ENCODE data around the gene UBE2Z. TPM values are rescaled to one million over a fixed set of nuclear protein-coding genes. Genes with fewer than 3 reads are reported as not detected.

The UBE2Z gene
- polyA plus RNA-seq, 3 donors = 35.8 to 44.7 (median 40.0) TPM

DNA sequence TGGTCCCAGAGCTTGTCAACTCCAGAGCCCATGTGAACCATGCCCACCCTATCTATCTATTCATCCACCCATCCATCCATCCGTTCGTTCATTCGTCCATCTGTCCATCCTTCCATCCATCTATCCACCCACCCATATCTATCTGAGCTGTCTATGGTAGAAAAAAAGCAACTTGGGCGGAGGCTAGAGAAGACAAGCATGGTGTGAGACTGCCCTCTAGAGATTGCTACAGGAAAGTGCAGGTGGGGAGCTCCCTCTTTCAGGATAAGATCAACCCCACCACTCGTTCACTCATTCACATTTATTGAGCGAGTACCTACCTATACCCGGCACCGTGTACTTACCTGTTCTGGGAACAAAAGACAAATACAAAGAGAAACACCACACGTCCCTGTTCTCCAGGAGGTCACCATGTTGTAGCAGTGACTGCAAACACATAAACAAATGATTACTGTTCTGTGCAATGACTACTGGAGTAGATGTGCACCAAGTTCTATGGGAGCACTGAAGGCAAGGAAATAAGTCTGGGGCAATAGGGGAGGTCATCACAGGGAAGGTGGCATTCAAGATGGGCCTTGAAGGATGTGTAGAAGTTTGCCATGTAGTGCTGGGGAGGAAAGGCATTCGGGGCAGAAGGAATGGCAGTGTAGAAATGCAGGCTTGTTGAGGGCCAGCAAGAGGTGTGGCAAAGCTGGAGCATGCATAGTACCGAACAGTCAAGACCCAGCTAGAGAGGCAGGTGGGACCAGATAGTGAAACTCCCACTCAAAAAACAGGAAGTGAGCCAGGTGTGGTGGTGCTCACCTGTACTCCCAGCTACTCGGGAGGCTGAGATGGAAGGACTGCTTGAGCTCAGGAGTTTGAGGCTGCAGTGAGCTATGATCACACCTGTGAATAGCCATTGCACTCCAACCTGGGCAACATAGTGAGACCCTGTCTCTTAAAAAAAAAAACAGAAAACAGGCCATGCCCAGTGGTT lies 29.0 kb upstream of the UBE2Z start:
- Histone ChIP-seq H3K79me2 (ENCODE audit: insufficient read depth, low read length) (no peaks in the 10 kb centered on the region), H3K4me3 (replicated peaks in 1 of 3; ENCODE audit: low read depth in 2 of 3, low read length in 3 of 3) (no peak overlapping the region), H3K4me2 (replicated peaks; ENCODE audit: extremely low read depth, low read length, poor library complexity, severe bottlenecking) (no peak overlapping the region), H3K27ac (ENCODE audit: low read depth in 1 of 2, low read length in 2 of 2) (no peak overlapping the region), H3K4me1 (ENCODE audit: control insufficient read depth in 1 of 2, insufficient read depth in 2 of 2, low read length in 2 of 2) (no peaks in the 10 kb centered on the region), H3K9me3 (replicated peaks in 1 of 2; ENCODE audit: control insufficient read depth in 1 of 2, insufficient read depth in 1 of 2, low read length in 2 of 2) (no peaks in the 10 kb centered on the region), H3K9ac (ENCODE audit: insufficient read depth, low read length, poor library complexity, severe bottlenecking) (no peak overlapping the region), H3K27me3 (ENCODE audit: control insufficient read depth in 2 of 2, insufficient read depth in 2 of 2, low read length in 2 of 2) (no peaks in the 10 kb centered on the region), H4K20me1 (ENCODE audit: insufficient read depth, low read length) (no peaks in the 10 kb centered on the region), H2AFZ (ENCODE audit: insufficient read depth, low read depth, low read length, poor library complexity, severe bottlenecking) (no peak overlapping the region), H3K36me3 (replicated peaks in 1 of 2; ENCODE audit: control insufficient read depth in 1 of 2, insufficient read depth in 2 of 2, low read length in 2 of 2) (no peaks in the 10 kb centered on the region)
- Mint-ChIP-seq H3K4me3 (no peak overlapping the region), H3K9me3 (peaks cover 0 to 2% (median 0%) of the 10 kb centered on the region in 7 donors), H3K4me1 (peaks cover 2% of the 10 kb centered on the region), H3K27me3 (ENCODE audit: low read depth in 3 of 3) (peaks cover 10 to 15% (median 13%) of the 10 kb centered on the region in 3 donors), H3K36me3 (no peaks in the 10 kb centered on the region), H3K27ac (no peak overlapping the region)
- intact Hi-C loops (cut with micrococcal nuclease) = loop anchor here (2.0 to 10.0 kb wide), 5 partner anchors 64 to 202 kb away; no protein-coding TSS in a partner anchor
- peak; percentile 50 to 67 (median 66) for DNase-seq
- 57% methylated on average over 3 of the region's 12 CpGs for WGBS (ENCODE audit: insufficient coverage)
- TF ChIP-seq, protein P1, sequence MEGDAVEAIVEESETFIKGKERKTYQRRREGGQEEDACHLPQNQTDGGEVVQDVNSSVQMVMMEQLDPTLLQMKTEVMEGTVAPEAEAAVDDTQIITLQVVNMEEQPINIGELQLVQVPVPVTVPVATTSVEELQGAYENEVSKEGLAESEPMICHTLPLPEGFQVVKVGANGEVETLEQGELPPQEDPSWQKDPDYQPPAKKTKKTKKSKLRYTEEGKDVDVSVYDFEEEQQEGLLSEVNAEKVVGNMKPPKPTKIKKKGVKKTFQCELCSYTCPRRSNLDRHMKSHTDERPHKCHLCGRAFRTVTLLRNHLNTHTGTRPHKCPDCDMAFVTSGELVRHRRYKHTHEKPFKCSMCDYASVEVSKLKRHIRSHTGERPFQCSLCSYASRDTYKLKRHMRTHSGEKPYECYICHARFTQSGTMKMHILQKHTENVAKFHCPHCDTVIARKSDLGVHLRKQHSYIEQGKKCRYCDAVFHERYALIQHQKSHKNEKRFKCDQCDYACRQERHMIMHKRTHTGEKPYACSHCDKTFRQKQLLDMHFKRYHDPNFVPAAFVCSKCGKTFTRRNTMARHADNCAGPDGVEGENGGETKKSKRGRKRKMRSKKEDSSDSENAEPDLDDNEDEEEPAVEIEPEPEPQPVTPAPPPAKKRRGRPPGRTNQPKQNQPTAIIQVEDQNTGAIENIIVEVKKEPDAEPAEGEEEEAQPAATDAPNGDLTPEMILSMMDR (IDR thresholded peaks at IDR 0.05) = peak; percentile 90

GRCh38 chr17:48882272-48882671 lies 25.9 kb upstream of the UBE2Z start:
- Histone ChIP-seq H3K79me2 (ENCODE audit: insufficient read depth, low read length) (no peaks in the 10 kb centered on the region), H3K9ac (ENCODE audit: insufficient read depth, low read length, poor library complexity, severe bottlenecking) (no peak overlapping the region), H3K4me3 (replicated peaks in 1 of 3; ENCODE audit: low read depth in 2 of 3, low read length in 3 of 3) (no peak overlapping the region), H3K4me1 (ENCODE audit: control insufficient read depth in 1 of 2, insufficient read depth in 2 of 2, low read length in 2 of 2) (no peaks in the 10 kb centered on the region), H3K36me3 (replicated peaks in 1 of 2; ENCODE audit: control insufficient read depth in 1 of 2, insufficient read depth in 2 of 2, low read length in 2 of 2) (no peaks in the 10 kb centered on the region), H3K9me3 (replicated peaks in 1 of 2; ENCODE audit: control insufficient read depth in 1 of 2, insufficient read depth in 1 of 2, low read length in 2 of 2) (no peaks in the 10 kb centered on the region), H3K27me3 (ENCODE audit: control insufficient read depth in 2 of 2, insufficient read depth in 2 of 2, low read length in 2 of 2) (no peaks in the 10 kb centered on the region), H2AFZ (ENCODE audit: insufficient read depth, low read depth, low read length, poor library complexity, severe bottlenecking) (no peak overlapping the region), H3K27ac (ENCODE audit: low read depth in 1 of 2, low read length in 2 of 2) (no peak overlapping the region), H3K4me2 (replicated peaks; ENCODE audit: extremely low read depth, low read length, poor library complexity, severe bottlenecking) (no peak overlapping the region), H4K20me1 (ENCODE audit: insufficient read depth, low read length) (no peaks in the 10 kb centered on the region)
- no peak overlapping the region for H3K4me3 Mint-ChIP-seq
- H3K9me3 Mint-ChIP-seq = peaks cover 0 to 2% (median 0%) of the 10 kb centered on the region in 7 donors
- H3K36me3 Mint-ChIP-seq = no peaks in the 10 kb centered on the region
- H3K4me1 Mint-ChIP-seq = peaks cover 6% of the 10 kb centered on the region
- no peak overlapping the region for H3K27ac Mint-ChIP-seq
- intact Hi-C loops (cut with micrococcal nuclease) = no loop called here
- DNase-seq = no peak
- no CpG with 5 or more reads among the region's 2 CpGs for WGBS (ENCODE audit: insufficient coverage)
- TF ChIP-seq, protein P1 (IDR thresholded peaks at IDR 0.05) = no peak
- H3K27me3 Mint-ChIP-seq (ENCODE audit: low read depth in 3 of 3) = peaks cover 10 to 19% (median 12%) of the 10 kb centered on the region in 3 donors

Measured in CD14-positive monocyte (primary cell).